Coronary artery (tissue), 2 donors: ENCODE data around the gene ZNF830.

Experiments used
- DNase-seq: peaks from one replicate; pipeline ENCODE4 v3.0.0-alpha.2; 2017; ENCODE audit warnings: low spot score
- H3K27ac ChIP-seq, 2 donors: fragments of 200-600 bp; sonication (generic); one replicate each; pipeline ENCODE4 v1.5.1; 2016 to 2019
- H3K4me3 ChIP-seq: fragments of 200-600 bp; sonication (generic); 2 replicates; pipeline ENCODE4 v1.5.1; 2016; ENCODE audit warnings: mild to moderate bottlenecking, moderate library complexity
- TF ChIP-seq, protein P1 (sequence below): fragments of 200-600 bp; sonication (generic); IDR thresholded peaks from one replicate; pipeline ENCODE4 v1.5.1; 2019; ENCODE audit warnings: antibody characterized with exemption

ZNF830 gene

GRCh38 chr17:35001549-35001948 is 40.2 kb downstream of the ZNF830 start:
- DNase-seq = no peak
- H3K27ac ChIP-seq = no peak overlapping the region
- no peak overlapping the region for H3K4me3 ChIP-seq
- TF ChIP-seq, protein P1, sequence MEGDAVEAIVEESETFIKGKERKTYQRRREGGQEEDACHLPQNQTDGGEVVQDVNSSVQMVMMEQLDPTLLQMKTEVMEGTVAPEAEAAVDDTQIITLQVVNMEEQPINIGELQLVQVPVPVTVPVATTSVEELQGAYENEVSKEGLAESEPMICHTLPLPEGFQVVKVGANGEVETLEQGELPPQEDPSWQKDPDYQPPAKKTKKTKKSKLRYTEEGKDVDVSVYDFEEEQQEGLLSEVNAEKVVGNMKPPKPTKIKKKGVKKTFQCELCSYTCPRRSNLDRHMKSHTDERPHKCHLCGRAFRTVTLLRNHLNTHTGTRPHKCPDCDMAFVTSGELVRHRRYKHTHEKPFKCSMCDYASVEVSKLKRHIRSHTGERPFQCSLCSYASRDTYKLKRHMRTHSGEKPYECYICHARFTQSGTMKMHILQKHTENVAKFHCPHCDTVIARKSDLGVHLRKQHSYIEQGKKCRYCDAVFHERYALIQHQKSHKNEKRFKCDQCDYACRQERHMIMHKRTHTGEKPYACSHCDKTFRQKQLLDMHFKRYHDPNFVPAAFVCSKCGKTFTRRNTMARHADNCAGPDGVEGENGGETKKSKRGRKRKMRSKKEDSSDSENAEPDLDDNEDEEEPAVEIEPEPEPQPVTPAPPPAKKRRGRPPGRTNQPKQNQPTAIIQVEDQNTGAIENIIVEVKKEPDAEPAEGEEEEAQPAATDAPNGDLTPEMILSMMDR = no peak

GRCh38 chr17:35002876-35003551 is 41.7 kb downstream of the ZNF830 start:
- no peak overlapping the region for H3K27ac ChIP-seq
- TF ChIP-seq, protein P1 = no peak
- no peak for DNase-seq
- no peak overlapping the region for H3K4me3 ChIP-seq

DNA sequence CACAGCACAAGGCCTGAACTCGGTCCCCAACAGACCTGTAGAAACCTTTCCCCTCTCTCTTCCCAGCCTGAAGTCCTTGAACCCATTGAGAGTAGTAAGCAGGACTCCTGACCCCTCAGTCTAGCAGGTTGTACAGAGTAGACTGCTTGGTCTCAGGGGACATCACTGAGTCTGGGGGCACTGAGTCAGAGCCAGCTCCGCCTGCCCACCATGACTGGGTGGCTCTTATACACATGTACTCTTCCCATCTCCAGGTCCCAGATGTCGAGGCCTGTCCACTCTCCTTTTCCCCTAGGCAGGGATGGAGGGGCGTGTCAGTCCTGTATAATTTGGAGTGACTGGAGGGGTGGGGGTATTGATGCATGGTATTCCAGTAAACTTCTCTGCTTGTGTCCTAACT is 42.4 kb downstream of the ZNF830 start:
- no peak overlapping the region for H3K4me3 ChIP-seq
- H3K27ac ChIP-seq = no peak overlapping the region
- TF ChIP-seq, protein P1 = no peak
- DNase-seq = no peak

- Histone ChIP-seq H3K27ac (no peak overlapping the region), H3K4me3 (no peak overlapping the region)
- TF ChIP-seq, protein P1 = no peak
- no peak for DNase-seq
Measured at GRCh38 chr17:35006345-35006744, 45.0 kb downstream of the ZNF830 start.

DNA sequence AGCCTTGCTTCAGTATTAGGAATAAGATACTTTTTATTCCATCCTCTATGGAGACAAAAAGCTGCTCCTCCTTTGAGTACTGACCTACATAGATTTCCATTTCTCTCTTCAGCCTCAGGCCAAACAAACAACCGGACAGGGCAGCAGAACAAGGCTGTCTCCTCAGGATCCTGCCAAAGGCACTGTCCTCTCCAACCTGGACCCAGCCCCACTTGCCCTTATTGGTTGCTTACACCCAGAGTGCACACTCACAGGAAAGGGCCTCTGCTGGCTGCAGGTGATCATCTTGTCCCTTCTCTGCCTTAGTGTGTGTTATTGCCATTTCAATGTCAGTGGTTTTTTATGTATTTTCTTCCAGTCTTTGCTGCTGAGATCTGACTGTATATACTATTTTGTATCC is 45.6 kb downstream of the ZNF830 start:
- DNase-seq = no peak
- H3K4me3 ChIP-seq = no peak overlapping the region
- TF ChIP-seq, protein P1 = no peak
- no peak overlapping the region for H3K27ac ChIP-seq

DNA sequence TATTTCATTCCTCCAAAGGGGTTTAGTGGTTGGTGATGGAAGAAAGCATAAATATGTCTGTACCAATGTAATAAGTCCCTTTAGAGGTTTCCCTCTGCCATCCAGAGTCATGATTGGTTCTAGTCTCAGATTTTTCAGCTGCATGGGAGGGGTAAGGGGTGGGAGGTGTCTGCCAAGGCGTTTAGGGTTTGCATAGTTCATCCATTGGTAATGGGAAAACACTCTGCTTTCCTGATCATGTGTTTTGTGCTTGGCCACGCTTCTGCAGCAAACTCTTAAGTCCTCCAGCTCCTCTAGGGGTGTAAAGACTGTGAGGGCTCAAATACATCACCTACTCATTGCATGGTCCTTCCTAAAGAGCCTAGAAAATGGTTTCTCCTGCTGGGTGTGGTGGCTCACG is 48.8 kb downstream of the ZNF830 start:
- TF ChIP-seq, protein P1 = no peak
- DNase-seq = no peak
- no peak overlapping the region for H3K27ac ChIP-seq

DNA sequence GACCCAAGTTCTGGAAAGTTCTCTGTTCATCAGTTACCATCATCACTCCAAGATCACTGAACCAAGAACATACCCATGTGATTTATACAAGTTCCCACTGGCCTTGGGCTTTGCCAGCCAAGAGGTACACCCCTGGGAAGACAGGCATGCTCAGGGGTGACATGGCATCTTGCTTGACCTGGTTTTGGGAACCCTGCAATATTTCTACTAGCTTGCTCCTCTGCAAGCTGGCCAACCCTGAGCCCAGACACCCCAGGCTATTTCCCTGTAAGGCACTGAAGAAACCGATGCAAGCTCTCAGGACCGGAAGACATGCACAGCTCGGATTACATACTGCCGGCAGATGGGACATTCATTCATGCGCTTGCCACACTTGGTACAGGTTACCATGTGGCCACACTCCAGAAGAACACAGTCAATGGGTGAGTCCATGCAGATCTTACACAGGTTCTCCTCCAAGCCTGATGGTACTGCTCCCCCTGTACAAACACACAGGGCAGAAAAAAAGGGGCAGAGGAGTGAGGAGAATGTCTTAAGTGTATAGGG is 50.4 kb downstream of the ZNF830 start:
- no peak for DNase-seq
- Histone ChIP-seq H3K4me3 (no peak overlapping the region), H3K27ac (no peak overlapping the region)
- TF ChIP-seq, protein P1 = no peak

More for the DNA sequence above, 48.8 kb downstream of the ZNF830 start:
- H3K4me3 ChIP-seq = no peak overlapping the region
